ENCODE measurements around the gene CIAO2B. TPM values are rescaled to one million over a fixed set of nuclear protein-coding genes. Genes with fewer than 3 reads are reported as not detected.
"Not testable (repeated sequence)": the region's sequence is repeated elsewhere in the genome, so short reads cannot be mapped to it uniquely, and the experiment has no call there.

The CIAO2B gene
- total RNA-seq, 1 experiment from 2014 or later, result 134 TPM

DNA sequence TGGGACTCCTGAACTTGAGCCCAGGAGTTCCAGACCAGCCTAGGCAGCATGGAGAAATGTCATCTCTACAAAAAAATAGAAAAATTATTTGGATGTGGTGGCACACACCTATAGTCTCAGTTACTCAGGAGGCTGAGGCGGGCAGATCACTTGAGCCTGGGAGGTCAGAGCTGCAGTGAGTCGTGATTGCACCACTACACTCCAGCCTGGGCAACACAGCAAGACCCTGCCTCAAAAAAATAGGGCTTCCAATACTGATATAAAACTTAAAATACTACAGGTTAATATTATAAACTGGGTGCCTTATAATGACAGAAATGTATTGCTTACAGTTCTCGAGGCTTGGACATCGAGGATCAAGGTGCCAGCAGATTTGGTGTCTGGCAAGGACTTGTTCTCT lies 11.7 kb upstream of the CIAO2B start:
- in situ Hi-C loops (cut with HindIII; ENCODE audit: low pct_unique_long_range_greater_than_20kb, low sequenced_read_pairs), result no loop called here
- no peak for DNase-seq (ENCODE audit: low read depth, low spot score)

DNA sequence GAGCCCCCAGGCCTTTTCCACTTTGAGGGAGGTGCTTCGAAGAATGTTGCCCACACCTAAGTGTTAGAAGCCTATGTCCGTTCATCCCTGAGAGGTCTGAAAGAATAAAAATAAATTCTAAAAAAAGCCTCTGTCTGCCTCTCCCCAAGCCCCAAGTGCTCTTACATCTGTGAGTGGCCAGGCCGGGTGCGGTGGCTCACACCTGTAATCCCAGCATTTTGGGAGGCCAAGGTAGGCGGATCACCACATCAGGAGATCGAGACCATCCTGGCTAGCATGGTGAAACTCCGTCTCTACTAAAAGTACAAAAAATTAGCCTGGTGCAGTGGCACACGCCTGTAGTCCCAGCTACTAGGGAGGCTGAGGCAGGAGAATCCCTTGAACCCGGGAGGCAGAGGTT lies 10.8 kb upstream of the CIAO2B start:
- DNase-seq (ENCODE audit: low read depth, low spot score); in situ Hi-C loops (cut with HindIII; ENCODE audit: low pct_unique_long_range_greater_than_20kb, low sequenced_read_pairs): not testable (repeated sequence)

DNA sequence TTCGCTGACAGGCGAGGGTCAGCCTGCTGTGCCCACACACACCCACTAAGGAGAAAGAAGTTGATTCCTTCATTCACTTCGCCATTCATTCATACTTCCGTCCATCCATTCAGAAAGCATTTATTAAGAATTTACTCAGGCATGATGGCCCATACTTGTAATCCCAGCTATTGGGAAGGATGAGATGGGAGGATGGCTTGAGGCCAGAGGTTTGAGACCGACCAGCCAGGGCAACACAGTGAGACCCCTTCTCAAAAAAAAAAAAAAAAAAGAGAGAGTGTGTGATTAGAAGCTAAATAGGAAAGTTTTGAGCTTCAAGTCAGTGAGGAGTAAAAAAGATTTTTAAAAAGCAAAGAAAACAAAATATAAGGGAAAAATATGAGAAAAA lies 9.8 kb upstream of the CIAO2B start:
- in situ Hi-C loops (cut with HindIII; ENCODE audit: low pct_unique_long_range_greater_than_20kb, low sequenced_read_pairs), result no loop called here
- no peak for DNase-seq (ENCODE audit: low read depth, low spot score)

DNA sequence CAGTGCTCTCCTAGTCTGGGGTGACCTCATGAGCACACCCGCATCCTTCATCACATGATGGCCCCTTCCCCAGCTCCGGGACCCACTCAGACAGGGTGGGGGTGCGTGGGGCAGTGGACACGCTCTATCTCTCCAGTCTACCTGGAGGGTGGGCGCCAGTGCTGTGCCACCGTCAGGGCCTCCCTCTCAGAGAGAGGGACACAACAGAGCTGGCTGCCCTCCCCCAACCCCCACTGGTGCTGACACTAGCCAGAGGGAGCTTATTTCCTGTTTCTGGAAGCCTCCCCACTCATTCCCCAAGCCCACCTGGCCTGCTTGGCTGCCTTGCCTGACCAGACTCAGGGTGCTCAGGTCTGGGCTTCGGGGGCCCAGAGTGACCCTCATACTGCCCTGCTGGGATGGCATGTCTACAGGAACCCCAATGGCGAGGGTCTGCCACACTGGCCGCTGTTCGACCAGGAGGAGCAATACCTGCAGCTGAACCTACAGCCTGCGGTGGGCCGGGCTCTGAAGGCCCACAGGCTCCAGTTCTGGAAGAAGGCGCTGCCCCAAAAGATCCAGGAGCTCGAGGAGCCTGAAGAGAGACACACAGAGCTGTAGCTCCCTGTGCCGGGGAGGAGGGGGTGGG lies 9.3 kb upstream of the CIAO2B start:
- DNase-seq (ENCODE audit: low read depth, low spot score), result no peak

DNA sequence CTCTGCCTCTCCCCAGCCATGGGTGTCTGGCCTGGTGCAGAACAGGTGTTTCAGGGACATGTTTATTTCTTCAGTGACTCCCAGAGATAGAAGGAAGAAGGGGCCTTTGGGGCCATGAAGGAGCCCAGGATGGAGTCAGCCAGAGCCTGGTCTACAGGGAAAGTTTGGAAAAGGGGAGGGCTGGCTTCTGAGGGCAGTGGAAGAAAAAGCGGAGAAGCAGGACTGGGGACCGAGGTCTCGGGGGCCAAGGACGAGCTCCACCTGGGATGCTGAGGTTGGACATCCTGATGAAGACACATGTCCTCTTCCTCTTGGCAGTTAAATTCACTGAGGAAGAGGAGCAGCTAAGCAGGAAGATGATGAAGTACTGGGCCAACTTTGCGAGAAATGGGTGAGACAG lies 8.8 kb upstream of the CIAO2B start:
- in situ Hi-C loops (cut with HindIII; ENCODE audit: low pct_unique_long_range_greater_than_20kb, low sequenced_read_pairs), result no loop called here
- no peak for DNase-seq (ENCODE audit: low read depth, low spot score)

More for the DNA sequence above, 9.3 kb upstream of the CIAO2B start:
- in situ Hi-C loops (cut with HindIII; ENCODE audit: low pct_unique_long_range_greater_than_20kb, low sequenced_read_pairs), result no loop called here

DNA sequence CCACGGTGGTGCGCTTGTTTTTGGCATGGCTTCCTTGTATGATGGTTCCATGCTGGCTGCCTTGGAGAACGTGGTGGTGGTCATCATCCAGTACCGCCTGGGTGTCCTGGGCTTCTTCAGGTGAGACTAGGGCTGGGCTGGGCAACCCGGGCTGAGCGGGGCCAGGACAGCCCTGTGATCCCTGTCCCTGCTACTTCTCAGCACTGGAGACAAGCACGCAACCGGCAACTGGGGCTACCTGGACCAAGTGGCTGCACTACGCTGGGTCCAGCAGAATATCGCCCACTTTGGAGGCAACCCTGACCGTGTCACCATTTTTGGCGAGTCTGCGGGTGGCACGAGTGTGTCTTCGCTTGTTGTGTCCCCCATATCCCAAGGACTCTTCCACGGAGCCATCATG lies 6.0 kb upstream of the CIAO2B start:
- DNase-seq (ENCODE audit: low read depth, low spot score), result no peak
- in situ Hi-C loops (cut with HindIII; ENCODE audit: low pct_unique_long_range_greater_than_20kb, low sequenced_read_pairs), result no loop called here

DNA sequence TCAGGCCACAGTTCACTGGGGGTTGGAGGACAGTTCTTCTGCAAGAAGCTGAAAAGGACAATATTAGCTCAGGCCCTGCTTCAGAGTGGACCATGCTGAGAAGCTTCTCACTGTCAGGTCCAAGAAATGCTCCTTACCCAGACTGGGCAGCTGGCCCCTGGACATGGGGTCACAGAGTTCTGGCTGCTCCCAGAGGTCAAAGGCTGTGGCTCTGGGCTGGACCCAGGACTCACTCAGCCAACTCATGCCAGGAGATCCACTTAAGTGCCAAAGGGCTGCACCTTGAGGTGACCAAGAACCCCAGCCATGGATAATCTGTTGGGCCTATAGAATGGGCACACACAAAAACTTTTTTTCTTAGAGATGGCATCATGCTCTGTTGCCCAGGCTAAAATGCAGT lies 5.2 kb upstream of the CIAO2B start:
- DNase-seq (ENCODE audit: low read depth, low spot score), result no peak
- in situ Hi-C loops (cut with HindIII; ENCODE audit: low pct_unique_long_range_greater_than_20kb, low sequenced_read_pairs), result no loop called here

DNA sequence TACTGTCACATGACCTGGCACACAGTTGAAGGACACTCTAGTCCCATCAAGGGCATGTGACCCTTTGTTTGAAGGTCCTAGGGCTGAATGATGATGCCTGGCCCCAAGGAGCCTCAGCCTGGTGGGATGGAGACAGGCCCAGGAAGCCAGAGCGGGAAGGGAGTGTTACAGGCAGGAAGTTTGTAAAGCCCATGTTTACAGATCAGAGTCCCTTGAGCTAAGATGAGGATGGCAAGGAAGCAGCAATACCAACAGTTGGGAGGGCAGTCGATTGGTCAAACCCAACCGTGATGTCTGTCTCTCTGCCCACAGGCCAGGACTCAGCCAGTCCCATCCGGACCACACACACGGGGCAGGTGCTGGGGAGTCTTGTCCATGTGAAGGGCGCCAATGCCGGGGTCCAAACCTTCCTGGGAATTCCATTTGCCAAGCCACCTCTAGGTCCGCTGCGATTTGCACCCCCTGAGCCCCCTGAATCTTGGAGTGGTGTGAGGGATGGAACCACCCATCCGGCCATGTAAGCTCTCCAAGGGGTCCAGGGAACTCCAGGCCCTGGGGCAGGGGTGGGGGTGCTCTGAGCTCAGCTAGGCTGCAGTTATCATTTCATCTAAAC lies 3.6 kb upstream of the CIAO2B start:
- no peak for DNase-seq (ENCODE audit: low read depth, low spot score)
- in situ Hi-C loops (cut with HindIII; ENCODE audit: low pct_unique_long_range_greater_than_20kb, low sequenced_read_pairs), result no loop called here

DNA sequence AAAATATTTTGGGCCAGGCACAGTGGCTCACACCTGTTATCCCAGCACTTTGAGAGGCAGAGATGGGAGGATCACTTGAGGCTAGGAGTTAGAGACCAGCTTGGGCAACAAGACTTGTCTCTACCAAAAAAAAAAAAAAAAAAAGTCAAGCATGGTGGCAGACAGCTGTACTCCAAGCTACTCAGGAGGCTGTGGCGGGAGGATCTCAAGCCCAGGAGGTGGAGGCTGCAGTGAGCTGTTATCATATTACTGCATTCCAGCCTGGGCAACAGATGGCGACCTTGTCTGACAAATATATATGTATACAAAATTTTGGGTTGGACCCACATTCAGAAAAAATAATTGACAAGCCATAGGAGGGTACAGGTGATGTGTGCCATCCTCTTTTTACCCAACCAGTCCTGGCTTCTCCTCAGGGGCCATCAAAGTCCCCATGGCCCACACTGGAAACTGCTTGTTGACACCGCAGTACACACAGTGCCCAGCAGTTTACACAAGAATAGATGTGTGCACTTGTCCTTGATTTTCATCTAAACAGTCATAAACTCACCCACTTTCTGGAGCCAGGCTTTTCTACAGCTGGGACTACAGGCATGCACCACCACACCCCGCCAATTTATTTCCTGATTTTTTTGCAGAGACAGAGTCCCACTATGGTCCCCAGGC lies 2.8 kb upstream of the CIAO2B start:
- in situ Hi-C loops (cut with HindIII; ENCODE audit: low pct_unique_long_range_greater_than_20kb, low sequenced_read_pairs), result no loop called here
- no peak for DNase-seq (ENCODE audit: low read depth, low spot score)

DNA sequence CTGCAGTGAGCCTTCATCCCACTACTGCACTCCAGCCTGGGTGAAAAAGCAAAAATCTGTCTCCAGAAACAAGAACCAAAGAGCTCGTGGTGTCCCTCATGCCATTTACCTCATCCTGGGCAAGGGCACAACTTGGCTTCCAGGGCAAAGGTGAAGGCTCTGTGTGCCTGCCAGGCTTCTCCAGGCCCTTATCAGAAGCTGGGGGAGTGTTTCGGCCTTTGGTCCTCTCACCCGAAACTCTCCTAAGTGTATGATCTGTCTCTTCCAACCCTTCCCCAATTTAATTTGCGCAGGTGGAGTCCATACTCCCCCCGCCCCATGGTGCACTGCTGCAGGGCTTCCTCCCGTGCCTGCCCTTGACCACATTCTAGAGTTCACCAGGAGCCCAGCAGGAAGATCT lies 2.3 kb upstream of the CIAO2B start:
- in situ Hi-C loops (cut with HindIII; ENCODE audit: low pct_unique_long_range_greater_than_20kb, low sequenced_read_pairs), result no loop called here
- DNase-seq (ENCODE audit: low read depth, low spot score), result no peak

DNA sequence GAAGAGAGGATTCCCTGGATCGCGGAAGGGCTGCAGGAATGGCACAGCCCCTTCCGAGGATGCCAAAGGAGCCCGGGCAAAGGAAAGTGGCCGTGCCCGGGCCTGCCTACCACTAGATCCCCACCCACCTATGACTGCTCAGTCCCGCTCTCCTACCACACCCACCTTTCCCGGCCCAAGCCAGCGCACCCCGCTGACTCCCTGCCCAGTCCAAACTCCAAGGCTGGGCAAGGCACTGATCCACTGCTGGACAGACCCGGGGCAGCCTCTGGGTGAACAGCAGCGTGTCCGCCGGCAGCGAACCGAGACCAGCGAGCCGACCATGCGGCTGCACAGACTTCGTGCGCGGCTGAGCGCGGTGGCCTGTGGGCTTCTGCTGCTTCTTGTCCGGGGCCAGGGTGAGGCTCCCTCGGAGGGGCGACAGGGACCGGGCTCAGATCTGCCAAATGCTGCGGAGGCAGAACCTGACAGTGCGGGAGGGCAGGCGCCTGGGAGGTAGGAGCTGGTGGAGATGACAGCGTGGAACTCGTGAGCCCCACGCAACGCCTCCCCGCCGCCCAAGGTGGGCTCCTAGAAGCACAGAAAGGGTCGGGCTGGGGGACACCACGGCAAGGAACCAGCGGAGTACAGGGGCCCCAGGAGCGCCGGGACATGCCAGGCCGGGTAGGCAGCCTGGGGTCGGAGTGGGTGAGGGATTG lies 1.3 kb upstream of the CIAO2B start, which contains the start of gene CES2:
TSS of gene CES2 (plus strand) at position 203 of the 698 bp plus-strand sequence. CDS start at position 323, 120 bp downstream.
- in situ Hi-C loops (cut with HindIII; ENCODE audit: low pct_unique_long_range_greater_than_20kb, low sequenced_read_pairs), result no loop called here
- no peak for DNase-seq (ENCODE audit: low read depth, low spot score)

DNA sequence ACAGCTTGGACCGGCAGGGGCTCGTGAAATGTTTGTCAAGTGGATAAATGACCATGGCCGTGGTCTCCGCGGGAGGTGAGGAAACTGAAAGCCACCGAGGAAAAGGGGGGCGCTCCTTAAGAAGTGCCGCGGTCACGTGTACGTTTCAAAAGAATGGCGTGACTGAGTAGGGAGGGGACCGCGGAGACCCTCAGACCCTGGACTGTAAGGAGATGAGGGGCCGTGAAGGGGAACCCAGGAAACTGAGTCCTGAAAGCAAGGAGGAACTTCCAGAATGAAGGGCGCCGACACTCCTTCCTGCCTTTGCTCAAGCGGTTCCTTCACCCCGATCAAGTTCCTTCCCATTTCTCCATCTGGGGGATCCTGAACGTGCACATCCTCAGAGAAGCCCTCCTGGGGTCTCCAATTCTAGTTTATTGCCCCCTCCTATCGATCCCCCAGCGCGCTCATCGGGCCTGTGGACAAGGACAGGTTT lies 674 bp upstream of the CIAO2B start:
- DNase-seq (ENCODE audit: low read depth, low spot score); in situ Hi-C loops (cut with HindIII; ENCODE audit: low pct_unique_long_range_greater_than_20kb, low sequenced_read_pairs): not testable (repeated sequence)

DNA sequence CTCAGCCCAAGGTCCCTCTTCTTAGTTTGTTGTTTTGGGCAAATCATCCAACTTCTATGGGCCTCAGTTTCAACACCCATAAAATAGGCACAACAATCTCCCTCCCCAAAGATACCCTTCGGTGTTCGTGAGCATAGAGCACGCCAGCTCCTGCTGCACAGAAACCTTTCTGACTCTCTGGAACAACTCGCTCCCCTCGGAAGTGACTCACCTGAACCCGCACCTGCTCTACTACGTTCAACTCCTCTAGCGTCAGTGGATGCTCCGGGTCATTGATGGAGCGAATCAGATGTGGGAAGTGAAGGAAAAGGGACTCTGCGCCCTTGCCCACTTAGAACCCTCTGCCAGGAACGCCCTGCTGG lies 445 bp downstream of the CIAO2B start:
- DNase-seq (ENCODE audit: low read depth, low spot score), result no peak

DNA sequence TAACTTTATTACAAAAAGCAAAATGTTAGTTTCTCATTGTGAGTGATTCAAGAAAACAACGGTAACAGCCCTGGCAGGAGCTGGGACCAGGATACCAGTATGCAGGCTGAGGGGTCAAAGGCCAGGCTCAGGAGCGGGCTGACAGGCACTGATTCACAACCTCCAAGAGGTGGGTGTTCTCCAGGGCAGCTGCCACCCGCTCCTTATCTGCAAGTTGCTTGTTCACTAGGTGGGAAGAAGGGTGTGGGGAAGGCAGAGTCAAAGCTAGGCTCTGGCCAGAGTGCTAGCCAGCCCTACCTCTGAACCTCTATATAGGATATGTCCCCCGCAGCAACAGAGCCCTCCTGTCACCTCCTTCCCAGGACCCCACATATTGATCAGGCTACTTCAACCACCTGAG lies 2.1 kb downstream of the CIAO2B start:
- in situ Hi-C loops (cut with HindIII; ENCODE audit: low pct_unique_long_range_greater_than_20kb, low sequenced_read_pairs), result no loop called here

More for the DNA sequence above, 445 bp downstream of the CIAO2B start:
- in situ Hi-C loops (cut with HindIII; ENCODE audit: low pct_unique_long_range_greater_than_20kb, low sequenced_read_pairs), result no loop called here

DNA sequence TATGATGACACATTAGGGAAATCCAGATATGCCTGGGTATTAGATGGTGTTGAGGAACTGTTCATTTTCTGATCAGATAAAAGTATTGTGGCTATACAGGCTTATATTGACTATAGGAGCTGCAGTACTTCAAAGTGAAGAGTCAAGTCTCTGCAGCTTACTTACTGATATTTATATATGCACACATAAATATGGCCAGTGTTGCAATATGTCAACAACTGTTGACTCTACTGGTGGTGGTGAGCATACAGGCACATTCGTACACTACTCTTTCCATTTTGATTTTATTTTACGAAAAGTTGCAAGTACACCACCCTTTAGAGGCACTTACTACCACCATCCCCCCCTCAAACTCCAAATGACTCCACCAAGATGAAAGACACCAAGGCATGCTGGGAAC lies 2.5 kb downstream of the CIAO2B start:
- DNase-seq (ENCODE audit: low read depth, low spot score), result no peak
- in situ Hi-C loops (cut with HindIII; ENCODE audit: low pct_unique_long_range_greater_than_20kb, low sequenced_read_pairs), result no loop called here

More for the DNA sequence above, 2.1 kb downstream of the CIAO2B start:
- DNase-seq (ENCODE audit: low read depth, low spot score), result no peak

DNA sequence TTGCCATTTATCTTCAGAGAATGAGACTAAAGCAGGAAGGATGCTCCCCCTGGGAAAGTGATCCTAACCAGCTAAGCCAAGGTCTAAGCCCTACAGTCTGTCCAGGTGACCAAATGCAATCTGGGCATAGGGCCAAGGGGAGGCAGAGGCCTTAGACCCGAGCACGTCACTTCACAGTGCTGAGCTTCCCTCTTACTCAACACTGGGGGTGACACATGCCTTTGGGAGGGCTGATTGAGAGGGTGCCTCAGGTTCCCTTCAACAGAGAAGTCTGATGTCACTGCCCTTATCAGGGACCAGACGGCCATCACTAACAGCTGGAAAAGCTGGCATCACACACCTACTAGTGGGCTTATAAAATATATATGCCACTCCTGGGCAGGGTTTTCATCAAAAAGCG lies 4.0 kb downstream of the CIAO2B start:
- in situ Hi-C loops (cut with HindIII; ENCODE audit: low pct_unique_long_range_greater_than_20kb, low sequenced_read_pairs), result no loop called here
- no peak for DNase-seq (ENCODE audit: low read depth, low spot score)

DNA sequence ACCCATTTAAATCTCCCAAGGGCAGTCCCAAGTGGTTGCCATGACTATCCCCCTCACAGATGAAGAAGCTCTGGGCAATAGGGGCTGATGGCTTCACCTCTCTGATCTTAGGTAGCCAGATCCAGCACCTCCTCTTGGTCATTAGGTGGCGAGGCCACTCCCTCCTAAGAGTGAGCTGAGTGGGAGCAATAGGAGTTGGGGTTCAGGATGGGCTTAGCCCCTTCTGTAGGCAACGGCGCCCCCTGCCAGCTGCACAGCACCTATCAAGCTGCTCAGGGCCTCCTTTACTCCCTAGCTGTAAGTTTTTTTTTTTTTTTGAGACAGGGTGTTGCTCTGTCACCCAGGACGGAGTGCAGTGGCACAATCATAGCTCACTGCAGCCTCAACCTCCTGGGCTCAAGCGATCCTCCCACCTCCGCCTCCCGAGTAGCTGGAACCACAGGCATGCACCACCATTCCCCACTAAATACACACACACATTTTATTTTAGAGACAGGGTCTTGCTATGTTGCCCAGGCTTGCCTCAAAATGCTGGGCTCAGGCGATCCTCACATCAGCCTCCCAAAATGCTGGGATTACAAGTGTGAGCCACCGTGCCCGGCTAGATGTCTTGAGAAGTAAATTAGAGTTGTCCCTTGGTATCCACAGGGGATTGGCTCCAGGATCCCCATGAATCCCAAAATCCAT lies 5.4 kb downstream of the CIAO2B start:
- DNase-seq (ENCODE audit: low read depth, low spot score), result peak; percentile 32
- in situ Hi-C loops (cut with HindIII; ENCODE audit: low pct_unique_long_range_greater_than_20kb, low sequenced_read_pairs), result no loop called here
